Endothelial cell of umbilical vein (primary cell): ENCODE data around the gene SLCO3A1. TPM values are rescaled to one million over a fixed set of nuclear protein-coding genes. Genes with fewer than 3 reads are reported as not detected.

Source experiments
- BruUV-seq: library from RNA; stranded (reverse); fragments of 400-500 nt; replicated peaks from 2 replicates; lab custom pipeline; 2021; lab: Mats Ljungman, UMichigan
- CTCF ChIA-PET: fragments of 300-600, 350-600 bp; sonication (Branson Sonifier 250); formaldehyde crosslinking; loops from one replicate; lab custom pipeline; 2021; ENCODE audit warnings: antibody characterized with exemption, inconsistent platforms; lab: Charles Lee
- POLR2A ChIA-PET: fragments of 300-600, 350-600 bp; sonication (Branson Sonifier 250); formaldehyde crosslinking; loops from one replicate; lab custom pipeline; 2021; ENCODE audit warnings: antibody characterized with exemption, inconsistent platforms; lab: Charles Lee
- DNase-seq: peaks from one replicate; pipeline ENCODE4 v3.0.0-alpha.2; 2011; ENCODE audit warnings: low read depth, low spot score
- FAIRE-seq: peaks from 2 replicates; lab custom pipeline; 2011; peaks lifted over from hg19 to GRCh38; lab: Jason Lieb, UNC
- H2AFZ ChIP-seq: 2 replicates; pipeline ENCODE4 v1.6.0; 2012; ENCODE audit warnings: low read depth, low read length, control low read depth, inconsistent platforms
- H3K27ac ChIP-seq: 2 replicates; pipeline ENCODE4 v1.5.1; 2011; ENCODE audit warnings: low read depth, mild to moderate bottlenecking, control low read depth, low read length, moderate library complexity; ENCODE audit not compliant: insufficient read depth
- H3K27me3 ChIP-seq, 2 experiments: 2 replicates each; pipeline versions ENCODE4 v1.6.0 to v1.6.1; 2011; ENCODE audit warnings: low read length in 2 of 2, mixed read lengths in 1 of 2; ENCODE audit not compliant: control insufficient read depth in 2 of 2, insufficient read depth in 2 of 2
- H3K36me3 ChIP-seq, 2 experiments: 2 replicates in 1 of 2; 3 replicates in 1 of 2; pipeline ENCODE4 v1.5.1; 2011; ENCODE audit warnings: low read length in 2 of 2, mild to moderate bottlenecking in 1 of 2, moderate library complexity in 1 of 2; ENCODE audit not compliant: control insufficient read depth in 2 of 2, insufficient read depth in 2 of 2; ENCODE audit errors: extremely low read depth in 1 of 2
- H3K4me1 ChIP-seq: 3 replicates; pipeline ENCODE4 v1.5.1; 2011; ENCODE audit warnings: mild to moderate bottlenecking, low read length; ENCODE audit not compliant: control insufficient read depth, insufficient read depth; ENCODE audit errors: extremely low read depth
- H3K4me2 ChIP-seq: 2 replicates; pipeline ENCODE4 v1.6.1; 2011; ENCODE audit warnings: low read length, control low read depth, mixed read lengths; ENCODE audit not compliant: insufficient read depth
- H3K4me3 ChIP-seq, 3 experiments: fragments of 200-600 bp in 1 of 3; sonication (generic), shearing (Covaris generic) in 1 of 3; replicated peaks in 1 of 3; 2 replicates each; pipeline ENCODE4 v1.5.1; 2011 to 2016; ENCODE audit warnings: control low read depth in 3 of 3, low read length in 3 of 3, mild to moderate bottlenecking in 2 of 3, inconsistent platforms in 1 of 3, low read depth in 1 of 3, moderate library complexity in 1 of 3; ENCODE audit not compliant: insufficient read depth in 1 of 3
- H3K79me2 ChIP-seq: 2 replicates; pipeline ENCODE4 v1.6.0; 2012; ENCODE audit warnings: low read length, inconsistent platforms; ENCODE audit not compliant: control insufficient read depth, insufficient read depth
- H3K9ac ChIP-seq: replicated peaks from 2 replicates; pipeline ENCODE3; 2011; ENCODE audit warnings: low read length, control low read depth; ENCODE audit not compliant: insufficient read depth; ENCODE audit errors: extremely low read depth
- H3K9me1 ChIP-seq: replicated peaks from 3 replicates; pipeline ENCODE4 v1.6.0; 2011; ENCODE audit warnings: mild to moderate bottlenecking, low read length; ENCODE audit not compliant: control insufficient read depth, insufficient read depth; ENCODE audit errors: extremely low read depth
- H3K9me3 ChIP-seq: replicated peaks from 2 replicates; pipeline ENCODE4 v1.5.1; 2012; ENCODE audit warnings: low read length, inconsistent platforms; ENCODE audit not compliant: control insufficient read depth, insufficient read depth
- H4K20me1 ChIP-seq: replicated peaks from 2 replicates; pipeline ENCODE3; 2011; ENCODE audit warnings: mild to moderate bottlenecking, low read length; ENCODE audit not compliant: control insufficient read depth, insufficient read depth; ENCODE audit errors: extremely low read depth
- EZH2 ChIP-seq: IDR thresholded peaks from 2 replicates; pipeline ENCODE4 v1.6.1; 2012; ENCODE audit warnings: borderline replicate concordance, low read depth, mild to moderate bottlenecking, moderate library complexity, low read length, inconsistent platforms; ENCODE audit not compliant: severe bottlenecking
- FOS ChIP-seq: IDR thresholded peaks from 2 replicates; pipeline ENCODE4 v1.6.1; 2011; ENCODE audit warnings: mild to moderate bottlenecking, low read length, moderate library complexity, borderline replicate concordance; ENCODE audit not compliant: insufficient read depth
- GATA2 ChIP-seq: IDR thresholded peaks from 2 replicates; pipeline ENCODE4 v1.7.0; 2011; ENCODE audit warnings: low read depth, mild to moderate bottlenecking, moderate library complexity, mixed read lengths, low read length; ENCODE audit not compliant: insufficient read length, insufficient read depth
- JUN ChIP-seq: IDR thresholded peaks from 2 replicates; pipeline ENCODE4 v1.6.1; 2011; ENCODE audit warnings: borderline replicate concordance, low read depth; ENCODE audit not compliant: insufficient read length, insufficient read depth
- MYC ChIP-seq: IDR thresholded peaks from one replicate; pipeline ENCODE4 v1.6.1; 2011; ENCODE audit warnings: mild to moderate bottlenecking, low read depth, low read length
- POLR2A ChIP-seq: IDR thresholded peaks from 2 replicates; pipeline ENCODE4 v1.6.1; 2012; ENCODE audit warnings: low read depth, mild to moderate bottlenecking, control low read depth, low read length
- POLR2AphosphoS5 ChIP-seq: IDR thresholded peaks from 2 replicates; pipeline ENCODE4 v1.6.1; 2012; ENCODE audit warnings: low read depth, mild to moderate bottlenecking, control low read depth, low read length, moderate library complexity; ENCODE audit not compliant: insufficient read depth
- dilution Hi-C: fragments of 300-500 bp; cut with MboI; formaldehyde crosslinking; loops from one replicate; pipeline ENCODE4 v1.15.0; 2019; ENCODE audit warnings: low sequenced_read_pairs; ENCODE audit not compliant: extremely low pct_ligation_motif_present
- intact Hi-C: fragments of 100-400 bp; cut with micrococcal nuclease; formaldehyde crosslinking; loops from one replicate; pipeline ENCODE4 v1.10.0; 2022
- polyA plus RNA-seq, 4 experiments: library from polyadenylated mRNA; depleted of rRNA in 3 of 4; stranded (reverse) in 3 of 4; unstranded in 1 of 4; fragments of >200 nt; gene quantifications; 2 replicates each; pipeline versions ENCODE4 v1.2.1 to v1.2.3, GENCODE V29; 2011 to 2012; ENCODE audit warnings: missing spikeins in 1 of 4
- total RNA-seq: library from RNA; stranded (reverse); gene quantifications from 2 replicates; pipeline ENCODE4 v1.2.3, GENCODE V29; 2021
- TF ChIP-seq, protein P1 (sequence below): IDR thresholded peaks from 2 replicates; pipeline ENCODE4 v1.6.1; 2011; ENCODE audit not compliant: insufficient read depth, insufficient read length
- TF ChIP-seq, protein P2 (sequence below), 2 donors: IDR thresholded peaks; 1 replicate in 1 of 2; 2 replicates in 1 of 2; pipeline ENCODE4 v1.5.1; 2011; ENCODE audit warnings: low read length in 2 of 2, mild to moderate bottlenecking in 2 of 2, moderate library complexity in 2 of 2, control low read depth in 1 of 2, inconsistent platforms in 1 of 2, low read depth in 1 of 2; ENCODE audit not compliant: insufficient read depth in 1 of 2; ENCODE audit errors: extremely low read depth in 1 of 2

Gene SLCO3A1
- total and polyA plus RNA-seq, 2 donors (not counting 3 experiments of a cell fraction or from before 2014, with no cell fraction given), result 0.88 to 0.92 TPM

- intact Hi-C loops (no loop called here), dilution Hi-C loops (no loop called here)
- POLR2A ChIA-PET, result no interaction called here
- H3K79me2 ChIP-seq, result no peaks in the 10 kb centered on the region
- no TSS peak for BruUV-seq
- no peak for TF ChIP-seq MYC
- TF ChIP-seq, protein P1, sequence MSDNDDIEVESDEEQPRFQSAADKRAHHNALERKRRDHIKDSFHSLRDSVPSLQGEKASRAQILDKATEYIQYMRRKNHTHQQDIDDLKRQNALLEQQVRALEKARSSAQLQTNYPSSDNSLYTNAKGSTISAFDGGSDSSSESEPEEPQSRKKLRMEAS, result no peak
- TF ChIP-seq FOS, result no peak
- no peak for TF ChIP-seq POLR2A
- TF ChIP-seq, protein P2, sequence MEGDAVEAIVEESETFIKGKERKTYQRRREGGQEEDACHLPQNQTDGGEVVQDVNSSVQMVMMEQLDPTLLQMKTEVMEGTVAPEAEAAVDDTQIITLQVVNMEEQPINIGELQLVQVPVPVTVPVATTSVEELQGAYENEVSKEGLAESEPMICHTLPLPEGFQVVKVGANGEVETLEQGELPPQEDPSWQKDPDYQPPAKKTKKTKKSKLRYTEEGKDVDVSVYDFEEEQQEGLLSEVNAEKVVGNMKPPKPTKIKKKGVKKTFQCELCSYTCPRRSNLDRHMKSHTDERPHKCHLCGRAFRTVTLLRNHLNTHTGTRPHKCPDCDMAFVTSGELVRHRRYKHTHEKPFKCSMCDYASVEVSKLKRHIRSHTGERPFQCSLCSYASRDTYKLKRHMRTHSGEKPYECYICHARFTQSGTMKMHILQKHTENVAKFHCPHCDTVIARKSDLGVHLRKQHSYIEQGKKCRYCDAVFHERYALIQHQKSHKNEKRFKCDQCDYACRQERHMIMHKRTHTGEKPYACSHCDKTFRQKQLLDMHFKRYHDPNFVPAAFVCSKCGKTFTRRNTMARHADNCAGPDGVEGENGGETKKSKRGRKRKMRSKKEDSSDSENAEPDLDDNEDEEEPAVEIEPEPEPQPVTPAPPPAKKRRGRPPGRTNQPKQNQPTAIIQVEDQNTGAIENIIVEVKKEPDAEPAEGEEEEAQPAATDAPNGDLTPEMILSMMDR (IDR thresholded peaks at IDR 0.05; ENCODE audit: extremely low read depth in 1 of 2, insufficient read depth in 1 of 2, low read depth in 1 of 2, low read length in 2 of 2), result no peak
- no peak for TF ChIP-seq GATA2
- no peak for TF ChIP-seq EZH2
- TF ChIP-seq JUN, result no peak
- no peak for TF ChIP-seq POLR2AphosphoS5
- H2AFZ ChIP-seq, result no peak overlapping the region
- no peak overlapping the region for H3K9ac ChIP-seq
- CTCF ChIA-PET, result no interaction called here
- no peaks in the 10 kb centered on the region for H3K27me3 ChIP-seq
- H3K9me1 ChIP-seq, result no peaks in the 10 kb centered on the region
- no peaks in the 10 kb centered on the region for H4K20me1 ChIP-seq
- H3K9me3 ChIP-seq, result no peaks in the 10 kb centered on the region
- no peak overlapping the region for H3K27ac ChIP-seq
- no peak overlapping the region for H3K4me2 ChIP-seq
- no peak overlapping the region for H3K4me3 ChIP-seq
- no peaks in the 10 kb centered on the region for H3K4me1 ChIP-seq
- FAIRE-seq (no peak), DNase-seq (no peak)
- H3K36me3 ChIP-seq, result no peaks in the 10 kb centered on the region
Observed at GRCh38 chr15:91938136-91938535, 84.6 kb downstream of the SLCO3A1 start.
